Activated CD4-positive, alpha-beta T cell treated with anti-CD3 and anti-CD28 coated beads, Interleukin-2, Interleukin-4, amounts not matched to agents 100 ng/mL and 50 ng/mL, durations not matched to agents 16 hours and 8 hours (primary cell): Measurements from ENCODE around the gene GLYATL3.

Experiments used
- DNase-seq: peaks from one replicate; pipeline ENCODE4 v3.0.0-alpha.2; 2020; ENCODE audit warnings: low spot score

Gene GLYATL3

DNA sequence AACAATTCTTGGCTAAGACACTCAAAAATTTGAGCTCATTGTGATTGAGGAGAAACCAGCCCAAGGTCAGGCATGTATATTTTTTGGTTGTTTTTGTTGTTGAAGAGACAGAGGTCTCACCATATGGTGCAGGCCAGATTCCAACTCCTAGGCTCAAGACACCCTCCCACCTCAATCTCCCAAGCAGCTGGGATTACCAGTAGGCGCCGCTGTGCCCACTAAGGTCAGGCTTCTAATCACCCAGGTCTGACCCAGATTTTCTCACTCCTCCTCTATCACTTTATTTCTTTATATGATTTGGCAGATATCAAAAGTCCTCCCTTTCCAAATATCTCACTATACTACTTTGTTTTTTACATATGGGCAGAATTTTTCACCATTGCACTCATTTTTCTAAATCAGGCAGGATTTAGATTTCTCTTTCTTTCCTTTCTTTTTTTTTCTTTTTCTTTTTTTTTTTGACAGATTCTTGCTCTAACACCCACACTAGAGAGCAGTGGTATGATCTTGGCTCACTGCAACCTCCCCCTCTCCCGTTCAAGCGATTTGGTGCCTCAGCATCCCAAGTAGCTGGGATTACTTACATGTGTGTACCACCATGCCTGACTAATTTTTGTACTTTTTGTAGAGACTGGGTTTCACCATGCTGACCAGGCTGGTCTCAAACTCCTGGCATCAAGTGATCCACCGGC, 49.0 kb downstream of the GLYATL3 start:
- no peak for DNase-seq

DNA sequence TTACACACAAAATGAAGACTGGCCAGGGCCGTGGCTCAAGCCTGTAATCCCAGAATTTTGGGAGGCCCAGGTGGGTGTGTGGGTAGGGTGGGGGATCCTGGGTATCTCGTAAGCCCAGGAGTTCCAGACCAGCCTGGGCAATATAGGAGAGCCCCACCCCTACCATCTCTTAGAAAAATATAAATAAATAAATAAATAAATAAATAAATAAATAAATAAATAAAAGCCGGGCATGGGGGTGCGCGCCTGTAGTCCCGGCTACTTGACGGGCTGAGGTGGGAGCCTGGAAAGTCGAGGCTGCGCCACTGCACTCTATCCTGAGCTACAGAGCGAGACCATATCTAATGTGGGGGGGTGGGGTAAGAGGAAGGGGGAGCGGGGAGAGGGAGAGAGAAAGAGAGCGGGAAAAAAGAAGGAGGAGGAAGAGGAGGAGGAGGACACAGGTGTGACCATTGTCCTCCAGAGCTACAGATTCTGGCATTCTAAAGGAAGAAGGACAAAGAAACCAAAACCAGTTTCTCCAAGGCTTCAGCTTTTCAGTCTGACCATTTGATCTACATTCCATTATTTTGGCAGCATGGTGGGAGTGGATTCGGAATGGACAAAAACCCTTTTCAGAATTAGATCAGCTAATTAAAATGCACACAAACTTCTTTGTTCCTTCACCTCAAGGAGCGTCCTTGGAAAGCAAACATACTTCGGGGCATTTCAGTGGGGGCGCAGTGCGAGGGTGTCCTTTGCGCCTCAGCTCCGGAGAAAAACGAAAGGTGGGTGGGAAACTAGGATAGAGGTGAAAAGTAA, 50.2 kb downstream of the GLYATL3 start:
- no peak for DNase-seq

DNA sequence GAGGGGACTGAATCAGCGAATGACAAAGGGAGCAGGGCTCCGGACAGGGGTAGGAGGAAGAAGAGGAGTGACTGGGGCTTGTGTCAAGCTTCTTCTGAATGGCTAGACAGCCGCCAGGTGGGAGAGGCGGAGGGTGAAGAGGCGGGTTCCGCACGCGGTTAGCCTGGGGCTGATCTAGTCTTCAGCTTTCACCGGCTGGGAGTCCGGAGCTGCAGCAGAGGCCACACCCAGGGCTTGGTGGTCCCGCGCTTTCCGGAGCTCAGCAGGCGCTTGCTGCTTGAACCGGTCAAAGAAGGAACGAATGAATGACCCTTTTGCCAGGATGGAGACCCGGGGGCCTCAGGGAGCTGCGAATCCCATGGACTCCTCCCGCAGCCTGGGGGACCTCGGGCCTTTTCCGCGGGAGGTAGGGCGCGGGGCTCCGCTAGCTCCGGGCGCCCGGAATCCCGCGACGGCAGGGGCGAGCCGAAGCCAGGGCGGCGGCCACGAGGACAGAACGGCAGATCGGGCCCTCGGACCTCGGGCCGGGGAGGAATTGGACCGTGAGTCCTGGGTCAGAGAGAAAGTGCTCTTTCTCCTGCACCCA, 50.9 kb downstream of the GLYATL3 start, which contains the start of gene C6orf141:
Gene C6orf141, plus strand, starts transcription at position 177 of the 586 bp plus-strand sequence. Its CDS starts 125 bp downstream, at position 302.
- DNase-seq: peak; percentile 6

- no peak for DNase-seq
These were observed 51.5 kb downstream of the GLYATL3 start for GRCh38 chr6:49551078-49551865.

DNA sequence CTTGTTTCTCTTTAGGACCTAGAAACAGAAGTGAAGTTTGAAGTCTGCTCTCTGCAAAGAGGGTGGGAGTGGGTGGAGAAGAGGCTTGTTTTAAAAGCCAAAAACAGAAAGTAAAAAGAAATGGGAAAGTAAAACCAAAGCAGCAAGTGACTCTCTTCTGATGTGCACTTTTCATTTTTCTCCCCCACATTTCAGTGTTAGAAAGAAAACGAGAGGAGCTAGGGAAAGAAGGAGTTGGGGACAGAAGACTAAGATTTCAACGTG, 52.1 kb downstream of the GLYATL3 start:
- DNase-seq: no peak

DNA sequence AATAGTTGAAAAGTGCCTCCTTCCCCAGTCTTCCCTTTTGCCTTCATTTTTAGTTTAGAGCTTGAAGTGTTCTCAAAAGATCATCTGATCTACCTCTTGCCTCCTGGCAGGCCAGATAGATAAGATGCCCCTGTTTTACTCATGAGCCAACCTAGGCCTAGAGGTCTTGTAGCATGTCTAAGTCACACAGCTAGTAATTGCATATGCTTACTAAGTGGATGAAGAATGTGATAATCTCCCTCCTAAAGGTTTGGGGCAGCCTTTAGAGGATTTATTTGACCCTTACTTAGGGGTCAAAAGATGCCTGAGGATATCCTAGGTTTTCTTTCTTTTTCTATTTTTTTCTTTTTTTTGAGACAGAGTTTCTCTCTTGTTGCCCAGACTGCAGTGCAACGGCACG, 52.9 kb downstream of the GLYATL3 start:
- DNase-seq: no peak

GRCh38 chr6:49553384-49553783, 53.7 kb downstream of the GLYATL3 start:
- no peak for DNase-seq

- no peak for DNase-seq
These were observed 56.2 kb downstream of the GLYATL3 start for GRCh38 chr6:49555951-49556350.

- DNase-seq: peak; percentile 34
These were observed 56.7 kb downstream of the GLYATL3 start for GRCh38 chr6:49556429-49556837.

DNA sequence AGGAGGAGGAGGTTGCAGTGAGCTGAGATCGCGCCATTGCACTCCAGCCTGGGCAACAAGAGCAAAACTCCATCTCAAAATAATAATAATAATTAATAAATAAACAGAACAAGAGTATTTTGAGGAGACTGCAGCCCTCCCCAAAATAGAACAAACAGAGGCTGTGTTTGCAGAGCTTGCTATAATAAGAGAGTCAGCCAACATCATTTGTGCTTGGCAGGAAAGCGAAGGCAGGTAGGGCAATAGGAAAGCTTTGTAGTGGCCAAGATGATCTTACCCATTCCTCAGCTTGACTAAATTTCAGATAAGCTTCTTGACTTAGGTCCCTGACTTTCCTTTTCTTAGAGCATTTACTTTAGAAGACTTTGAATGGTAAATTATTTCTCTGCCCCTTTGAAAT, 57.5 kb downstream of the GLYATL3 start:
- no peak for DNase-seq

- DNase-seq: no peak
These were observed 58.5 kb downstream of the GLYATL3 start for GRCh38 chr6:49558238-49558637.

DNA sequence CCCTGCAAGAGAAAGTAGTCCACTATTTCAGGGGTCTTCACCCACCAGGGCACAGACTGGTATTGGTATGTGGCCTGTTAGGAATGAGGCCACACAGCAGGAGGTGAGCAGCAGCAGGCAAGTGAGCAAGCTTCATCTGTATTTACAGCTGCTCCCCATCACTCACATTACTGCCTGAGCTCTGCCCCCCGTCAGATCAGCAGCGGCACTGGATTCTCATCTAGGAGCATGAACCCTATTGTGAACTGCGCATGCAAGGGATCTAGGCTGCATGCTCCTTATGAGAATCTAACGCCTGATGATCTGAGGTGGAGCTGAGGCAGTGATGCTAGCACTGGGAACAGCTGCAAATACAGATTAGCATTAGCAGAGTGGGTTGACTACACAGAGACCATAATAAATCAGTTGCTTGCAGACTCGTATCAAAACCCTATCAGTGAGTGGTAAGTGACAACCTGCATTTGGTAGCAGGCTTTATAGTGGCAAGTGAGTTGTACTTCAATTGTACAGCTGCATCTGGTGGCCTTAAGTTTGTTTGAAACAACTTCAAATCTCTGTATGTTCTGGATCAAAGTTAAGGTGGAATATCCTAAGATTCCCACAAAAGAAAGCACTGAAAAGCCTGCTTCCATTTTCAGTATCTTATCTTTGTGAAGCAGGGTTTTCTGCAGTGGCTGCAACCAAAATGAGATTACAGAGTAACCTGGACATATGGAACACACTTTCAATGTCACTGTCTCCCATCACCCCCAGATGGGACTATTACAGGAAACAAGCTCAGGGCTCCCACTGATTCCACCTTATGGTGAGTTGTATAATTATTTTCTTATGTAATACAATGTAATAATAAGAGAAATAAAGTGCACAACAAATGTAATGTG, 63.5 kb downstream of the GLYATL3 start:
- no peak for DNase-seq

DNA sequence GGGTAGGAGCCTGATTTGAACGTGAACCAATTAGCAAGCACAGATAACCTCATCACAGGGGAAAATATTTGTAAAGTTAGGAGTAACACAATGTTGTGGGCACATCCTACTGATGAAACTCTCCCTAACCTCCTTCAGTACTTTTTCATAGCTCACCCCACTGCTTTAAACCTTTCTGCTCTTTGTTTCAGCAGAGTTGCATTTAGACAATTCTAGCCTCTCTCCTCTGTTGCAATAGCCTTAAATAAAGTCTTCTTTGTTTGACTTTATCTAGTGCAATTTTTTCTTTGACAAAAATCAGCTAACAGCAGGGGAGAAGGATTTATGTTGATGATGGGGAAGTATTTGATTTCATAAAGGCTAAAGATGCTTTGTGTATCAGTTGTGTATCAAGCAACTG, 64.8 kb downstream of the GLYATL3 start:
- no peak for DNase-seq

GRCh38 chr6:49565261-49565660, 65.5 kb downstream of the GLYATL3 start:
- DNase-seq: no peak

DNA sequence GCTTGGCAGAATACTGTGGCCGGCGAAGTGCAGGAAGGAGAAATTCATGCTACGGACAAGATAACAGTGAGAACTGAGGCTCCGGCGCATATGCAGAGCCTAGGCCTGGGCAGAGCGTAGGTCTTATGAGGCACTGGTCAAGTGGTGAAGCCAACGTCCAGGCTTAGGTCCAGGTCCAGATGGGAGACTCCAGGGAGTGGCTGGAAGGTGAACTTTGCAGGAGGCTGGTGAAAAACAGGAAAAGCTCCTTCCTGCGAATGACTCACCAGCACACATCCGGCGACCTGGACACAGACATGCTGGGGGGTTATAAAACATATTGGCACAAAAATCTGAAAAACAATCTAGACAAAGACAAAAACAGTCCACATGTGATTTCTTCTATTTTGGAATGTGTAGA, 66.1 kb downstream of the GLYATL3 start:
- no peak for DNase-seq

DNA sequence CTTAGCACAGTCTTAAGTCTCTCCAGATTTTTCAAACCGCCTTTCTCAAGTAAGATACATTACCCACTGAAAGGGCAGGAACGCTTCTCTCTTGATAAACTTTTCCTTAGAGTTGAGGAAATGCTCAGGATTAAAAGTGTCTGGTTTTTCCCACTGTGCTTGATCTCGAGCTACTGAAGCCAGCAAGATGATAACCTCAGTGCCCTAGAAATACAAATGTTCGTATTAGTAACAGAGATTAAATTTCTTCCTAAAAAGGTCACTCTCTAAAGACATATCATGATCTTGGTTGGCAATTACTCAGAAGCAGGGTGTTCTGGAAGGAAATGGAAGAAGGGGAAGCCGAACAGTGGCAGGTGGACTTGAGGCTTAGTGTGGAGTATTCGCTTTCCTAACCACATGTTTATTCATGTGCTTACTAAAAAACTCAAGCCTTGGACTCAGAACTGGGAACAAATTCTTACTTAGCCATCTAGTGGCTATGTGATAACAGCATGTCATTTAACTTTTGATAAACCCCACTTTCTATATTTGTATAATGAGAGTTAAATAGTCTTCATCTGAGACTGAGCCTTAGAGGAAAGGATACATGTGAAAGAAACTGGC, 70.9 kb downstream of the GLYATL3 start:
- no peak for DNase-seq

DNA sequence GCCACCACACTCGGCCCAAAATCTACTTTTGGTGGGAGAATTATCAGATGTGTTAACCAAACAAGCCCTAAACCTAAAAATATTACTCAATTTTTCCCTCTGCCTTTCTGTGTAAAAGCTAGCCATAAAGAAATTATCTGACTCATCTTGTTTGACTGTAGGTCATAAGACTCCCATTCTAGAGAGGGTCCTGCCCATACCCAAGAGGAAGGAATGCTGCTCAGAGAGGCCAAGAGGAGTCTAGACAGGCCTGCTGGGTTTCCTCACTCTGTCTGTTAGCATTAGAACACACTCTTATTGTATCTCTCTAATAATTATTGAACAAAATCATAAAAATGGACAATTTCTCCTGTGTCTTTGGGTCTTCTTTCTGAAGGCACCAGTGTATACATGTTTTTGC, 76.9 kb downstream of the GLYATL3 start:
- no peak for DNase-seq
